ENCODE measurements around the gene CNTRL.
"Not testable (repeated sequence)": the region's sequence is repeated elsewhere in the genome, so short reads cannot be mapped to it uniquely, and the experiment has no call there.

Gene CNTRL

GRCh38 chr9:121098567-121099198 lies 23.9 kb downstream of the CNTRL start:
- Histone ChIP-seq H3K79me2 (ENCODE audit: insufficient read depth, low read length) (no peaks in the 10 kb centered on the region), H3K4me2 (ENCODE audit: low read length) (no peak overlapping the region), H3K9me2 (ENCODE audit: low read depth, low read length) (no peaks in the 10 kb centered on the region), H3K9me3 (ENCODE audit: low read length) (peaks cover 8% of the 10 kb centered on the region; the same call in 1 of the 2 replicates), H4K20me1 (ENCODE audit: insufficient read depth, low read length) (no peaks in the 10 kb centered on the region), H3K4me1 (ENCODE audit: insufficient read depth, low read length, severe bottlenecking) (no peaks in the 10 kb centered on the region), H3K36me3 (ENCODE audit: insufficient read depth, low read length) (peaks cover 67% of the 10 kb centered on the region), H3K27me3 (ENCODE audit: insufficient read depth, low read length) (no peaks in the 10 kb centered on the region), H2AFZ (ENCODE audit: low read length) (no peak overlapping the region), H3K9ac (ENCODE audit: low read length) (no peak overlapping the region), H3K27ac (ENCODE audit: low read depth, low read length, poor library complexity, severe bottlenecking) (no peak overlapping the region), H3K4me3 (ENCODE audit: low read depth, low read length, poor library complexity, severe bottlenecking) (no peak overlapping the region), H3F3A (ENCODE audit: insufficient read depth, low read length) (no peaks in the 10 kb centered on the region)
- TF ChIP-seq EZH2 (IDR thresholded peaks at IDR 0.05; ENCODE audit: borderline replicate concordance, low read length) = no peak
- TF ChIP-seq CTCF (IDR thresholded peaks at IDR 0.05; ENCODE audit: low read length) = no peak

GRCh38 chr9:121104054-121104453 lies 29.3 kb downstream of the CNTRL start:
- H3K27ac ChIP-seq (ENCODE audit: low read depth, low read length, poor library complexity, severe bottlenecking) = not testable (repeated sequence)

GRCh38 chr9:121105531-121105930 lies 30.8 kb downstream of the CNTRL start:
- Histone ChIP-seq H3K4me1 (ENCODE audit: insufficient read depth, low read length, severe bottlenecking) (no peaks in the 10 kb centered on the region), H3K36me3 (ENCODE audit: insufficient read depth, low read length) (peaks cover 32% of the 10 kb centered on the region), H3K9me3 (ENCODE audit: low read length) (no peaks in the 10 kb centered on the region), H3F3A (ENCODE audit: insufficient read depth, low read length) (no peaks in the 10 kb centered on the region), H3K9me2 (ENCODE audit: low read depth, low read length) (no peaks in the 10 kb centered on the region), H3K27ac (ENCODE audit: low read depth, low read length, poor library complexity, severe bottlenecking) (no peak overlapping the region), H3K79me2 (ENCODE audit: insufficient read depth, low read length) (no peaks in the 10 kb centered on the region), H4K20me1 (ENCODE audit: insufficient read depth, low read length) (no peaks in the 10 kb centered on the region), H3K9ac (ENCODE audit: low read length) (no peak overlapping the region), H2AFZ (ENCODE audit: low read length) (no peak overlapping the region), H3K4me2 (ENCODE audit: low read length) (no peak overlapping the region), H3K27me3 (ENCODE audit: insufficient read depth, low read length) (no peaks in the 10 kb centered on the region), H3K4me3 (ENCODE audit: low read depth, low read length, poor library complexity, severe bottlenecking) (no peak overlapping the region)
- TF ChIP-seq EZH2 (IDR thresholded peaks at IDR 0.05; ENCODE audit: borderline replicate concordance, low read length) (no peak), CTCF (IDR thresholded peaks at IDR 0.05; ENCODE audit: low read length) (no peak)

More at GRCh38 chr9:121104054-121104453, 29.3 kb downstream of the CNTRL start:
- H3K9me3 ChIP-seq (ENCODE audit: low read length); H3K4me2 ChIP-seq (ENCODE audit: low read length); H3K79me2 ChIP-seq (ENCODE audit: insufficient read depth, low read length); H4K20me1 ChIP-seq (ENCODE audit: insufficient read depth, low read length); H3K4me1 ChIP-seq (ENCODE audit: insufficient read depth, low read length, severe bottlenecking); H3F3A ChIP-seq (ENCODE audit: insufficient read depth, low read length); H3K9ac ChIP-seq (ENCODE audit: low read length); H3K9me2 ChIP-seq (ENCODE audit: low read depth, low read length); H2AFZ ChIP-seq (ENCODE audit: low read length); H3K27me3 ChIP-seq (ENCODE audit: insufficient read depth, low read length); H3K4me3 ChIP-seq (ENCODE audit: low read depth, low read length, poor library complexity, severe bottlenecking): not testable (repeated sequence)
- peaks cover 30% of the 10 kb centered on the region for H3K36me3 ChIP-seq (ENCODE audit: insufficient read depth, low read length)

GRCh38 chr9:121107029-121107428 lies 32.3 kb downstream of the CNTRL start:
- H3K4me2 ChIP-seq (ENCODE audit: low read length) = no peak overlapping the region
- no peak overlapping the region for H3K27ac ChIP-seq (ENCODE audit: low read depth, low read length, poor library complexity, severe bottlenecking)
- H3F3A ChIP-seq (ENCODE audit: insufficient read depth, low read length) = no peaks in the 10 kb centered on the region
- H3K27me3 ChIP-seq (ENCODE audit: insufficient read depth, low read length) = no peaks in the 10 kb centered on the region
- H2AFZ ChIP-seq (ENCODE audit: low read length) = no peak overlapping the region
- H3K9me3 ChIP-seq (ENCODE audit: low read length) = no peaks in the 10 kb centered on the region
- peaks cover 37% of the 10 kb centered on the region for H3K36me3 ChIP-seq (ENCODE audit: insufficient read depth, low read length)
- H3K4me1 ChIP-seq (ENCODE audit: insufficient read depth, low read length, severe bottlenecking) = no peaks in the 10 kb centered on the region
- no peak overlapping the region for H3K9ac ChIP-seq (ENCODE audit: low read length)
- TF ChIP-seq CTCF (IDR thresholded peaks at IDR 0.05; ENCODE audit: low read length) (no peak; the same call in 1 of the 2 replicates), EZH2 (IDR thresholded peaks at IDR 0.05; ENCODE audit: borderline replicate concordance, low read length) (no peak)
- H3K9me2 ChIP-seq (ENCODE audit: low read depth, low read length) = no peaks in the 10 kb centered on the region
- no peak overlapping the region for H3K4me3 ChIP-seq (ENCODE audit: low read depth, low read length, poor library complexity, severe bottlenecking)
- no peaks in the 10 kb centered on the region for H4K20me1 ChIP-seq (ENCODE audit: insufficient read depth, low read length)
- H3K79me2 ChIP-seq (ENCODE audit: insufficient read depth, low read length) = no peaks in the 10 kb centered on the region; the same call in 1 of the 2 replicates

Data from OCI-LY1 (cell line).